Heart left ventricle (tissue), 13 donors: ENCODE data around the gene SEMA6A.

Experiments
- POLR2A ChIP-seq, 2 donors: fragments of 450-650 bp; IDR thresholded peaks; one replicate each; pipeline ENCODE4 v1.6.1; 2017; ENCODE audit warnings: antibody characterized with exemption in 2 of 2, mild to moderate bottlenecking in 2 of 2, moderate library complexity in 2 of 2
- TF ChIP-seq, protein P1 (sequence below), 12 donors: fragments of 200-600 bp; sonication (generic) in 4 of 12; IDR thresholded peaks; one replicate each; pipeline versions ENCODE4 v1.5.0 to v1.8.0; 2018 to 2022; ENCODE audit warnings: antibody characterized with exemption in 12 of 12, mild to moderate bottlenecking in 5 of 12
- donor health status: ischemic (EF 13 %, LVEDD 7.1; RV severe dilation, severe dysfunction).
- donor health status: DM: no; HTN: yes; CAD: no.
- donor health status: DM: no; HTN: no; CAD: no.
- donor health status: ischemic (EF 25% LVEDD 6.9; RV normal size, moderate dysfunction).
- donor health status: ischemic (EF 25% LVEDD 5.7; RV mildly dilated, moderate dysfunction).
- donor health status: ischemic (EF 35%, LVEDD 5.7; RV mildly dilated, moderate dysfunction).
- donor health status: nonischemic (EF 11% LVEDD 7.7; RV severe dilation, severe dysfunction).
- donor health status: DM: yes; HTN: yes; CAD: no.
- donor health status: PGD.
- donor health status: ischemic (EF 29% LVEDD 5.4; RV normal size, mild dysfunction).
- donor health status: nonischemic (EF 23%, LVEDD 6.1; RV moderate dilation, normal function).

- TF ChIP-seq, protein P1, sequence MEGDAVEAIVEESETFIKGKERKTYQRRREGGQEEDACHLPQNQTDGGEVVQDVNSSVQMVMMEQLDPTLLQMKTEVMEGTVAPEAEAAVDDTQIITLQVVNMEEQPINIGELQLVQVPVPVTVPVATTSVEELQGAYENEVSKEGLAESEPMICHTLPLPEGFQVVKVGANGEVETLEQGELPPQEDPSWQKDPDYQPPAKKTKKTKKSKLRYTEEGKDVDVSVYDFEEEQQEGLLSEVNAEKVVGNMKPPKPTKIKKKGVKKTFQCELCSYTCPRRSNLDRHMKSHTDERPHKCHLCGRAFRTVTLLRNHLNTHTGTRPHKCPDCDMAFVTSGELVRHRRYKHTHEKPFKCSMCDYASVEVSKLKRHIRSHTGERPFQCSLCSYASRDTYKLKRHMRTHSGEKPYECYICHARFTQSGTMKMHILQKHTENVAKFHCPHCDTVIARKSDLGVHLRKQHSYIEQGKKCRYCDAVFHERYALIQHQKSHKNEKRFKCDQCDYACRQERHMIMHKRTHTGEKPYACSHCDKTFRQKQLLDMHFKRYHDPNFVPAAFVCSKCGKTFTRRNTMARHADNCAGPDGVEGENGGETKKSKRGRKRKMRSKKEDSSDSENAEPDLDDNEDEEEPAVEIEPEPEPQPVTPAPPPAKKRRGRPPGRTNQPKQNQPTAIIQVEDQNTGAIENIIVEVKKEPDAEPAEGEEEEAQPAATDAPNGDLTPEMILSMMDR (IDR thresholded peaks at IDR 0.05) = no peak
- no peak for TF ChIP-seq POLR2A (IDR thresholded peaks at IDR 0.05)
Measured at GRCh38 chr5:116479776-116480675, 94.6 kb downstream of the SEMA6A start.
